Measurements from ENCODE around the gene STUB1. TPM values are rescaled to one million over a fixed set of nuclear protein-coding genes. Genes with fewer than 3 reads are reported as not detected.
A peak's percentile ranks its signal among the peaks of the same experiment; 100 is the strongest.
"Not testable (repeated sequence)": the region's sequence is repeated elsewhere in the genome, so short reads cannot be mapped to it uniquely, and the experiment has no call there.

The STUB1 gene
- total RNA-seq, 1 experiment from 2014 or later: 49.2 TPM

- Histone ChIP-seq H3K27ac (no peak overlapping the region), H3K4me1 (peaks cover 37% of the 10 kb centered on the region)
- no peak for DNase-seq
Measured at GRCh38 chr16:711084-711483, 30.9 kb downstream of the STUB1 start.

GRCh38 chr16:711548-712320 is 31.5 kb downstream of the STUB1 start:
- no peaks in the 10 kb centered on the region for H3K9me3 ChIP-seq (replicated peaks)
- peak; percentile 81 to 86 for DNase-seq
- H3K4me1 ChIP-seq: peaks cover 42% of the 10 kb centered on the region
- no peak overlapping the region for H3K27ac ChIP-seq
- no peak overlapping the region for H3K4me3 ChIP-seq
- H3K27me3 ChIP-seq: no peaks in the 10 kb centered on the region
- no peaks in the 10 kb centered on the region for H3K36me3 ChIP-seq

More at GRCh38 chr16:711084-711483, 30.9 kb downstream of the STUB1 start:
- no peak overlapping the region for H3K4me3 ChIP-seq
- no peaks in the 10 kb centered on the region for H3K36me3 ChIP-seq
- no peaks in the 10 kb centered on the region for H3K9me3 ChIP-seq (replicated peaks)
- no peaks in the 10 kb centered on the region for H3K27me3 ChIP-seq

- H3K9me3 ChIP-seq (replicated peaks); H3K27me3 ChIP-seq; H3K4me3 ChIP-seq; H3K27ac ChIP-seq; H3K36me3 ChIP-seq: not testable (repeated sequence)
- peaks cover 42% of the 10 kb centered on the region for H3K4me1 ChIP-seq
- DNase-seq: peak; percentile 85 to 90
Measured at GRCh38 chr16:712740-713250, 32.6 kb downstream of the STUB1 start.

- Histone ChIP-seq H3K9me3 (replicated peaks) (no peaks in the 10 kb centered on the region), H3K27me3 (no peaks in the 10 kb centered on the region), H3K4me3 (peak overlapping the region; percentile 37), H3K4me1 (peaks cover 44% of the 10 kb centered on the region), H3K36me3 (no peaks in the 10 kb centered on the region), H3K27ac (0 out of 2 replicates have a peak overlapping the region, but pooled peaks have one; percentile 11)
- peak; percentile 51 to 64 for DNase-seq
Measured at GRCh38 chr16:714079-714478, 33.9 kb downstream of the STUB1 start.

- DNase-seq: peak; percentile 92
- H3K9me3 ChIP-seq (replicated peaks): no peaks in the 10 kb centered on the region
- H3K27ac ChIP-seq: peak within 1 kb of the TSS; percentile 11; the same call in 1 of the 2 replicates
- no peaks in the 10 kb centered on the region for H3K27me3 ChIP-seq
- no peaks in the 10 kb centered on the region for H3K36me3 ChIP-seq
- H3K4me1 ChIP-seq: peaks cover 48% of the 10 kb centered on the region
- peak within 1 kb of the TSS; percentile 88 for H3K4me3 ChIP-seq
Measured at GRCh38 chr16:714558-715476, 34.6 kb downstream of the STUB1 start, which contains the start of gene METRN. METRN (plus strand) TSS chr16:715118; CDS start chr16:715290, 172 bp downstream.

GRCh38 chr16:715477-716199 is 35.4 kb downstream of the STUB1 start:
- H3K4me3 ChIP-seq: peak overlapping the region; percentile 88
- peak; percentile 39 to 56 for DNase-seq
- H3K4me1 ChIP-seq: peaks cover 44% of the 10 kb centered on the region
- no peaks in the 10 kb centered on the region for H3K27me3 ChIP-seq
- H3K27ac ChIP-seq: no peak overlapping the region; the same call in 1 of the 2 replicates
- H3K36me3 ChIP-seq: no peaks in the 10 kb centered on the region
- H3K9me3 ChIP-seq (replicated peaks): no peaks in the 10 kb centered on the region

GRCh38 chr16:716200-716568 is 36.0 kb downstream of the STUB1 start:
- Histone ChIP-seq H3K4me1 (peaks cover 38% of the 10 kb centered on the region), H3K27ac (no peak overlapping the region; the same call in 1 of the 2 replicates), H3K27me3 (no peaks in the 10 kb centered on the region), H3K4me3 (peak overlapping the region; percentile 88), H3K36me3 (no peaks in the 10 kb centered on the region), H3K9me3 (replicated peaks) (no peaks in the 10 kb centered on the region)
- DNase-seq: peak in 1 of 2 experiments; percentile 44

GRCh38 chr16:716768-717325 is 36.6 kb downstream of the STUB1 start:
- no peak overlapping the region for H3K4me3 ChIP-seq
- H3K27ac ChIP-seq: no peak overlapping the region
- no peaks in the 10 kb centered on the region for H3K36me3 ChIP-seq
- no peaks in the 10 kb centered on the region for H3K9me3 ChIP-seq (replicated peaks)
- no peaks in the 10 kb centered on the region for H3K27me3 ChIP-seq
- H3K4me1 ChIP-seq: peaks cover 33% of the 10 kb centered on the region
- DNase-seq: no peak

GRCh38 chr16:717450-718245 is 37.4 kb downstream of the STUB1 start:
- Histone ChIP-seq H3K4me1 (peaks cover 28% of the 10 kb centered on the region), H3K4me3 (no peak overlapping the region), H3K9me3 (replicated peaks) (no peaks in the 10 kb centered on the region), H3K36me3 (no peaks in the 10 kb centered on the region), H3K27me3 (no peaks in the 10 kb centered on the region), H3K27ac (no peak overlapping the region)
- no peak for DNase-seq

GRCh38 chr16:718389-718788 is 38.2 kb downstream of the STUB1 start:
- Histone ChIP-seq H3K27ac (no peak overlapping the region), H3K27me3 (no peaks in the 10 kb centered on the region), H3K9me3 (replicated peaks) (no peaks in the 10 kb centered on the region), H3K4me3 (no peak overlapping the region), H3K36me3 (no peaks in the 10 kb centered on the region), H3K4me1 (peaks cover 28% of the 10 kb centered on the region)
- DNase-seq: no peak

GRCh38 chr16:718922-719321 is 38.7 kb downstream of the STUB1 start:
- Histone ChIP-seq H3K27me3 (no peaks in the 10 kb centered on the region), H3K36me3 (no peaks in the 10 kb centered on the region), H3K4me1 (peaks cover 25% of the 10 kb centered on the region), H3K4me3 (no peak overlapping the region), H3K9me3 (replicated peaks) (no peaks in the 10 kb centered on the region), H3K27ac (no peak overlapping the region)
- DNase-seq: no peak

- no peaks in the 10 kb centered on the region for H3K27me3 ChIP-seq
- peak; percentile 42 to 63 for DNase-seq
- peak overlapping the region; percentile 69 for H3K4me3 ChIP-seq
- H3K9me3 ChIP-seq (replicated peaks): no peaks in the 10 kb centered on the region
- peaks cover 21% of the 10 kb centered on the region for H3K4me1 ChIP-seq
- H3K27ac ChIP-seq: peak overlapping the region; percentile 72
- H3K36me3 ChIP-seq: no peaks in the 10 kb centered on the region
Measured at GRCh38 chr16:719815-720446, 39.7 kb downstream of the STUB1 start.

GRCh38 chr16:720447-720989 is 40.3 kb downstream of the STUB1 start:
- Histone ChIP-seq H3K36me3 (no peaks in the 10 kb centered on the region), H3K4me1 (peaks cover 21% of the 10 kb centered on the region), H3K9me3 (replicated peaks) (no peaks in the 10 kb centered on the region), H3K4me3 (peak overlapping the region; percentile 69), H3K27ac (peak overlapping the region; percentile 72), H3K27me3 (no peaks in the 10 kb centered on the region)
- DNase-seq: peak; percentile 90 to 94

All from SJCRH30 (cell line).